Prostate gland (tissue), 2 donors: ENCODE measurements around the gene PHLDB1.

ENCODE experiments used
- POLR2A ChIP-seq: fragments of 450-650 bp; IDR thresholded peaks from one replicate; pipeline ENCODE4 v1.6.1; 2016; ENCODE audit warnings: antibody characterized with exemption, mild to moderate bottlenecking
- POLR2AphosphoS5 ChIP-seq: sonication (generic); formaldehyde crosslinking; IDR thresholded peaks from one replicate; pipeline ENCODE4 v1.6.1; 2017; ENCODE audit warnings: antibody characterized with exemption
- TF ChIP-seq, protein P1 (sequence below), 4 experiments: fragments of 200-600 bp in 2 of 4; fragments of 450-650 bp in 2 of 4; sonication (generic) in 2 of 4; IDR thresholded peaks; 1 replicate in 3 of 4; 2 replicates in 1 of 4; pipeline ENCODE4 v1.5.1; 2016 to 2019; ENCODE audit warnings: antibody characterized with exemption in 4 of 4, mild to moderate bottlenecking in 2 of 4, moderate library complexity in 2 of 4

DNA sequence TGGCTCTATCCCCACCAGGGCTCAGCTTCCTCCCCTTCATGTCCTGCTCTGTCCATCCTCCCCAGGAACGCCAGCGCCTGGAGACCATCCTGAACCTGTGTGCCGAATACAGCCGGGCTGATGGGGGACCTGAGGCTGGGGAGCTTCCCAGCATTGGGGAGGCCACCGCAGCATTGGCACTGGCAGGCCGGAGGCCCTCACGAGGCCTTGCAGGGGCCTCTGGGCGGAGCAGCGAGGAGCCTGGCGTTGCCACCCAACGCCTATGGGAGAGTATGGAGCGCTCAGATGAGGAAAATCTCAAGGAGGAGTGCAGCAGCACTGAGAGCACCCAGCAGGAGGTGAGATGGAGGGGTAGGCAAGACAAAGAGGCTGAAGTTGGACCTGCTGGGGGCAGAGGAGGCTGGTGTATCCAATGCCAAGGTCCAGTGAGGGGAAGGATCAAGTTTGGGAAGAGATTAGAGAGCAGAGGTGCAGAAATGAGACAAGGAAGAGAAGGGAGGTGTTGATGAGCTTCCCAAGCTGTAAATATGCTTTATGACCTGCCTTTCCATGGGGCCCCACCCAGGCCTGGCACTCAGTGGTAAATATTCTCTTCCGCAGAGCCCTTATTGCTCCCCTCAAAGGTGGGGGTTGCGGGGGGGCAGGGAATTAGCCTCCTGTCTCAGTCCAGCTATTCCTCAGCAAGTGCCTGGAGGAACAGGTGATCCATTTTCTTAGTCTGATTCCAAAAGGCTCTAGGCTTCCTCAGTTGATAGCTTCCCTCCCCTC is 23.9 kb downstream of the PHLDB1 start:
- TF ChIP-seq, protein P1, sequence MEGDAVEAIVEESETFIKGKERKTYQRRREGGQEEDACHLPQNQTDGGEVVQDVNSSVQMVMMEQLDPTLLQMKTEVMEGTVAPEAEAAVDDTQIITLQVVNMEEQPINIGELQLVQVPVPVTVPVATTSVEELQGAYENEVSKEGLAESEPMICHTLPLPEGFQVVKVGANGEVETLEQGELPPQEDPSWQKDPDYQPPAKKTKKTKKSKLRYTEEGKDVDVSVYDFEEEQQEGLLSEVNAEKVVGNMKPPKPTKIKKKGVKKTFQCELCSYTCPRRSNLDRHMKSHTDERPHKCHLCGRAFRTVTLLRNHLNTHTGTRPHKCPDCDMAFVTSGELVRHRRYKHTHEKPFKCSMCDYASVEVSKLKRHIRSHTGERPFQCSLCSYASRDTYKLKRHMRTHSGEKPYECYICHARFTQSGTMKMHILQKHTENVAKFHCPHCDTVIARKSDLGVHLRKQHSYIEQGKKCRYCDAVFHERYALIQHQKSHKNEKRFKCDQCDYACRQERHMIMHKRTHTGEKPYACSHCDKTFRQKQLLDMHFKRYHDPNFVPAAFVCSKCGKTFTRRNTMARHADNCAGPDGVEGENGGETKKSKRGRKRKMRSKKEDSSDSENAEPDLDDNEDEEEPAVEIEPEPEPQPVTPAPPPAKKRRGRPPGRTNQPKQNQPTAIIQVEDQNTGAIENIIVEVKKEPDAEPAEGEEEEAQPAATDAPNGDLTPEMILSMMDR (IDR thresholded peaks at IDR 0.05), result no peak
- TF ChIP-seq POLR2A (no peak), POLR2AphosphoS5 (no peak)
